Inflammatory macrophage treated with lipopolysaccharide for 4 hours (primary cell): Measurements from ENCODE around the gene BLVRB.
"Not testable (repeated sequence)": the region's sequence is repeated elsewhere in the genome, so short reads cannot be mapped to it uniquely, and the experiment has no call there.

Experiments used
- DNase-seq: peaks from one replicate; pipeline ENCODE4 v3.0.0-alpha.2; 2020

Gene BLVRB

DNA sequence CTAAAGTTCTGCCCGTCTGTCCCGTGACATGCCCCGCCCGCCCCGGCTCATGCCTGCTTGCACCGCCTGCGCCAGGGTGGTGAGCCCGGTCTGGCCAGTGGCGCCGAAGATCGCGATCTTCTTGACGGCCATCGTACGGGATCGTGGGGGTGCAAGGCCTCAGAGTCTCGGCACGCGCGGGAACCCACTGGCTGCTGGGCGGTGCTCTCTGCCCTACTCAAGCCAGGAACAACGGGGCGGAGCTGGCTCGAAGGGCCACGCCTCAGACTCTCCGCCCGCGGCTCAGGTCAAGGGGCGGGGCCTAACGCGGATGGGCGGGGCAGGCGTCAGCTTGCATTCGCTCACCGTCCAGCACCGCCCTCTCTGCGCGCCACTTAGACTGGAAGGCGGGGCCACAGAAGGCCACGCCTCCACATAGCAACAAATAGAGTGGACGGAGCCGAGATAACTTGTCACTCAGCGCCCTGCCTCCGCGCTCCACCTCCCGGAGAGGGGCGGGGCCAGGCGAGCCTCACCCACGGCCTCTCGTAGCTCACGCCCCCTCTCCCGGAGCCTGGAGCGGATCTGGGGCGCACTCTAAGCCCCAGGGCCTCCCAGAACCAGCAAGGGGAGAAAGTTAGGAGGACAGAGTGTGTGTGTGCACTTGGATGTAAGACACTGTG, at the start of gene BLVRB:
BLVRB (minus strand) TSS at position 189 of the 662 bp plus-strand sequence; CDS start at position 132, 57 bp downstream.
- DNase-seq, result peak; percentile 99

- no peak for DNase-seq
These were observed 48.3 kb upstream of the BLVRB start for GRCh38 chr19:40513741-40514315.

DNA sequence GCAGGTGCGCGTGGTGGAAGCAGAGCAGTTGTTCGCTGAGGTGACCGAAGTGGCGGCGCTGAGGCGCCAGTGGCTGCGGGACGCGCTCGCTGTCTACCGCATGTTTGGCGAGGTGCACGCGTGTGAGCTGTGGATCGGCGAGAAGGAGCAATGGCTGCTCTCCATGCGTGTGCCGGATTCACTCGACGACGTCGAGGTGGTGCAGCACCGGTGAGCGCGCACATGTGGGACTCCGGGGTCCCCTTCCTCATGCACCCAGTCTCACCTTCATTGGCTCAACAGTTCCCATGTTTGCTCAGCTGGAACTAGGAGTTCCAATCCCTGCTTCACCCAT, 47.8 kb upstream of the BLVRB start:
- DNase-seq, result no peak

- no peak for DNase-seq
These were observed 47.2 kb upstream of the BLVRB start for GRCh38 chr19:40512473-40513344.

- no peak for DNase-seq
These were observed 46.5 kb upstream of the BLVRB start for GRCh38 chr19:40512110-40512472.

GRCh38 chr19:40511487-40511886, 45.9 kb upstream of the BLVRB start:
- no peak for DNase-seq

DNA sequence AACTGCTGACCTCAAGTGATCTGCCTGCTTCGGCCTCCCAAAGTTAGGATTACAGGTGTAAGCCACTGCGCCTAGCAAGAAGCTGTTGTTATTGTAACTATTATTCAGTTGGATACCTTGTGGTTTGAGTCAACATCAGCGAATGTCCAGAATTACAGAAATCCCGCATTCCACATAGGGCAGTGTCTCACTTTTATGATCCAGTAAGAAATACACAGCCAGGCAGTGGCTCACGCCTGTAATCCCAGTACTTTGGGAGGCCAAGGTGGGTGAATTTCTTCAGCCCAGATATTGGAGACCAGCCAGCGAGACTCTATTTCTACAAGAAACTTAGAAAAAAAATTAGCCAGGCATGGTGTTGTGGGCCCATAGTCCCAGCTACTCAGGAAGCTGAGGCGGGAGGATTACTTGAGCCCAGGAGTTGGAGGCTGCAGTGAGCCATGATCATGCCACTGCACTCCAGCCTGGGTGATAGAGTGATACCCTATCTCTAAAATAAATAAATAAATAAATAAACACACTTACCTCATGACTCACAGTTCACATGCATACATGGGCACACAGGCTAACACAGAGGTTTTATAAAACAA, 45.1 kb upstream of the BLVRB start:
- no peak for DNase-seq

- no peak for DNase-seq
These were observed 43.3 kb upstream of the BLVRB start for GRCh38 chr19:40508739-40509260.

GRCh38 chr19:40507892-40508291, 42.3 kb upstream of the BLVRB start:
- DNase-seq, result no peak

DNA sequence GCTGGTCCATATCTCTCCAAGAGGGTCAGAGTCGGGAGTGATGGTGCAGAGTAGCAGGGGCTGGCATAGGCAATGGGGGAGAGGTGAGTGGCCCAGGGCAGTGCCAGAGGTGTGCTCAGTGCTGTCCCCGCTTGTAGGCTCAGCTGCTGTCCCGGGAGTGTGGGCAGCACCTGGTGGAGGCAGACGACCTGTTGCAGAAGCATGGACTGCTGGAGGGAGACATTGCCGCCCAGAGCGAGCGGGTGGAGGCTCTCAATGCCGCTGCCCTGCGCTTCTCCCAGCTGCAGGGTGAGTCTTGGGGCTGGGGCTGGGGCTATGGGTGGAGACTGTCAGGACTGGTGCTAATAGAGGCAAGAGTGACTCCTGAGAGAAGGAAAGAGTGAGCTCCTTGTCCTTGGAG, 40.6 kb upstream of the BLVRB start:
- DNase-seq, result no peak

GRCh38 chr19:40503320-40503695, 37.8 kb upstream of the BLVRB start:
- no peak for DNase-seq

- no peak for DNase-seq
These were observed 37.2 kb upstream of the BLVRB start for GRCh38 chr19:40502647-40503319.

DNA sequence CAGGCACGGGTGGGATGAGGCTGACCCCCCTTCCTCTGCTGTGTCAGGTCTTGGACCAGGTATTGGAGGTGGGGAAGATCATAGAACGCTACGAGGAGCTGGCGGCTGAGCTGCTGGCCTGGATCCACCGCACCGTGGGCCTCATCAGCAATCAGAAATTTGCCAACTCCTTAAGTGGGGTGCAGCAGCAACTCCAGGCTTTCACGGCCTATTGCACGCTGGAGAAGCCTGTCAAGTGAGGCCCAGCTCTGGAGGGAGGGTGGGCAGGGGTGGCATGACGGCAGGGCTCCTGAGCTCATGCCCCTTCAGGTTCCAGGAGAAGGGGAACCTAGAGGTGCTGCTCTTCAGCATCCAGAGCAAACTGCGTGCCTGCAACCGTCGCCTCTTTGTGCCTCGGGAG, 36.5 kb upstream of the BLVRB start:
- DNase-seq, result no peak

GRCh38 chr19:40501599-40501998, 36.1 kb upstream of the BLVRB start:
- DNase-seq, result no peak

- DNase-seq, result not testable (repeated sequence)
These were observed 35.4 kb upstream of the BLVRB start for GRCh38 chr19:40500678-40501530.

- no peak for DNase-seq
These were observed 33.8 kb upstream of the BLVRB start for GRCh38 chr19:40499320-40499719.

- no peak for DNase-seq
These were observed 31.7 kb upstream of the BLVRB start for GRCh38 chr19:40497214-40497613.

- no peak for DNase-seq
These were observed 28.8 kb upstream of the BLVRB start for GRCh38 chr19:40494191-40494838.

GRCh38 chr19:40493778-40494177, 28.2 kb upstream of the BLVRB start:
- DNase-seq, result no peak

DNA sequence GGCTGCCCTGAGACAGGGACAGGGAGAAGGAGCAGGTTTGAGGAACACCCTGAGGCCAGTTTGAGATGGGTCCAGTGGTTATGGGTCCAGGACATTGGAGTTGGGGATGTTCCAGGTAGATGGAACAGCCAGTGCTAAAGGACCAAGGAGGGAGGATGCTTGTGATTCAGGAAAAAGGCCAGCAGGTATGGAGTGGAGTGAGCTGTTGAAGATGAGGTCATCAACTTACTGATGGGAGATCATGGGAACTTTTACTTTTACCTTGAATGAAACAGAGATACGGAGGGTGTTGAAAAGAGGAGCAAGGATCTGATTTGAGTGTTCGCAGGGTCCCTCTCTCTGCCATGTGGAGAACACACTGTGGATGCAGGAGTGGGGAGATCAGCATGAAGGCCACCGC, 26.7 kb upstream of the BLVRB start:
- no peak for DNase-seq

- DNase-seq, result no peak
These were observed 24.3 kb upstream of the BLVRB start for GRCh38 chr19:40489882-40490230.

GRCh38 chr19:40486017-40486416, 20.5 kb upstream of the BLVRB start:
- DNase-seq, result no peak
